ENCODE data around the gene COL15A1.

DNA sequence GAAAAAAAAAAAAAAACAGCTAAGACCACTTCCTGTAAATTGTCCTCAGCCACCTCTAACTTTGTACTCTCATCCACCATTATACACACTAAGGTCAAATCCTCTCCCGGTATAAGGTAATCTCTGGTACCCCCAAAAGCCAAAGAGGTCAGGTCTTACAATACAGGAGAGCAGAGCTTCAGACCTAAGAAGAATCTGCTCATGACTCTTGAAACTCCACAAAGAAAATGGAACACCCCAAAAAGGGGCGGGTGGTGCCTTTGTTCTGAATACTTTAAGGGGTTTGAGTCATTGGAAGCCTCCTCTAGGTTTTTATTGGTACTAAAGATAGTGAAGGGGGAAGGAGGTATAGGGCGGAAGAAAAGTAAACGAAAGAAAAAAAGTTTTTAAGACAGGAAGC, 69.8 kb downstream of the COL15A1 start:
- no peak for TF ChIP-seq CHD1 (IDR thresholded peaks at IDR 0.05; ENCODE audit: low read depth, low read length)
- TF ChIP-seq EP300 (IDR thresholded peaks at IDR 0.05; ENCODE audit: borderline replicate concordance in 1 of 2, low read depth in 2 of 2, low read length in 2 of 2): no peak
- no peak for TF ChIP-seq RFX5 (IDR thresholded peaks at IDR 0.05; ENCODE audit: borderline replicate concordance, low read depth, low read length)
- TF ChIP-seq CHD2 (IDR thresholded peaks at IDR 0.05; ENCODE audit: low read length): no peak
- TF ChIP-seq, protein P1, sequence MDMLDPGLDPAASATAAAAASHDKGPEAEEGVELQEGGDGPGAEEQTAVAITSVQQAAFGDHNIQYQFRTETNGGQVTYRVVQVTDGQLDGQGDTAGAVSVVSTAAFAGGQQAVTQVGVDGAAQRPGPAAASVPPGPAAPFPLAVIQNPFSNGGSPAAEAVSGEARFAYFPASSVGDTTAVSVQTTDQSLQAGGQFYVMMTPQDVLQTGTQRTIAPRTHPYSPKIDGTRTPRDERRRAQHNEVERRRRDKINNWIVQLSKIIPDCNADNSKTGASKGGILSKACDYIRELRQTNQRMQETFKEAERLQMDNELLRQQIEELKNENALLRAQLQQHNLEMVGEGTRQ (IDR thresholded peaks at IDR 0.05; ENCODE audit: low read length): no peak
- TF ChIP-seq POLR2A (IDR thresholded peaks at IDR 0.05; ENCODE audit: control extremely low read depth in 1 of 2, low read depth in 2 of 2, low read length in 2 of 2): no peak
- TF ChIP-seq EZH2 (IDR thresholded peaks at IDR 0.05; ENCODE audit: low read depth, low read length, severe bottlenecking): no peak
- no peak for TF ChIP-seq SIN3A (conservative IDR thresholded peaks at IDR 0.05 in 1 of 2, IDR thresholded peaks at IDR 0.05 in 1 of 2; ENCODE audit: low read depth in 1 of 2, low read length in 2 of 2)

All from H1 (cell line).